Spleen (tissue), 11 donors: Measurements from ENCODE around the gene KRT15. TPM values are rescaled to one million over a fixed set of nuclear protein-coding genes. Genes with fewer than 3 reads are reported as not detected.

Experiments
- DNase-seq: peaks from one replicate; pipeline ENCODE4 v3.0.0-alpha.2; 2020
- H3K27ac ChIP-seq, 8 donors: fragments of 200-600 bp; sonication (generic) in 7 of 8; 1 replicate in 4 of 8; 2 replicates in 4 of 8; pipeline versions ENCODE4 v1.5.0 to v1.8.0; 2016 to 2021; ENCODE audit warnings: inconsistent platforms in 4 of 8, mild to moderate bottlenecking in 4 of 8, moderate library complexity in 1 of 8
- H3K27me3 ChIP-seq, 7 donors: fragments of 200-600 bp; sonication (generic) in 6 of 7; replicated peaks in 1 of 7; 1 replicate in 4 of 7; 2 replicates in 3 of 7; pipeline versions ENCODE4 v1.5.0 to v1.8.0; 2016 to 2021; ENCODE audit warnings: inconsistent platforms in 3 of 7, mild to moderate bottlenecking in 1 of 7
- H3K36me3 ChIP-seq, 6 donors: fragments of 200-600 bp; sonication (generic) in 5 of 6; 1 replicate in 4 of 6; 2 replicates in 2 of 6; pipeline versions ENCODE4 v1.5.0 to v1.8.0; 2016 to 2021; ENCODE audit warnings: inconsistent platforms in 2 of 6
- H3K4me1 ChIP-seq, 6 donors: fragments of 200-600 bp; sonication (generic) in 5 of 6; 1 replicate in 3 of 6; 2 replicates in 3 of 6; pipeline versions ENCODE4 v1.5.0 to v1.8.0; 2016 to 2021; ENCODE audit warnings: inconsistent platforms in 3 of 6
- H3K4me3 ChIP-seq, 8 donors: fragments of 200-600 bp; sonication (generic) in 7 of 8; 1 replicate in 4 of 8; 2 replicates in 4 of 8; pipeline versions ENCODE4 v1.5.0 to v1.8.0; 2016 to 2021; ENCODE audit warnings: inconsistent platforms in 4 of 8, mild to moderate bottlenecking in 4 of 8, moderate library complexity in 2 of 8
- H3K9me3 ChIP-seq, 8 donors: fragments of 200-600 bp; sonication (generic) in 7 of 8; 1 replicate in 4 of 8; 2 replicates in 4 of 8; pipeline versions ENCODE4 v1.5.0 to v1.8.0; 2016 to 2021; ENCODE audit warnings: inconsistent platforms in 4 of 8
- POLR2A ChIP-seq, 3 donors: fragments of 450-650 bp; IDR thresholded peaks; one replicate each; pipeline ENCODE4 v1.5.1; 2017; ENCODE audit warnings: antibody characterized with exemption in 3 of 3, mild to moderate bottlenecking in 1 of 3
- POLR2AphosphoS5 ChIP-seq, 3 donors: sonication (generic); formaldehyde crosslinking; IDR thresholded peaks; one replicate each; pipeline ENCODE4 v1.5.1; 2017; ENCODE audit warnings: antibody characterized with exemption in 3 of 3
- WGBS, 5 donors: extraction: QIAGEN DNeasy Blood & Tissue Kit in 3 of 5; methylation state at CpG; one replicate each; pipeline versions ENCODE4 v1.1.5 to v1.1.7; 2013 to 2018; 5-methylcytosine and 5-hydroxymethylcytosine counted together
- intact Hi-C: fragments of 100-400 bp; cut with DNase I; formaldehyde crosslinking; loops from one replicate; pipeline ENCODE4 v1.15.0; 2023; ENCODE audit warnings: low total_unique reads
- polyA plus RNA-seq, 3 donors: library from polyadenylated mRNA; stranded (reverse); fragments of 200-250 nt; gene quantifications; one replicate each; pipeline ENCODE4 v1.2.1, GENCODE V29; 2013
- total RNA-seq, 7 donors: library from RNA; depleted of rRNA in 3 of 7; stranded (reverse); fragments of >200 nt in 3 of 7; fragmentation: NEBNext Ultra II Directional in 4 of 7; extraction: Animal tissue kit (Norgen Biotek cat#: 25700) in 4 of 7; gene quantifications; one replicate each; pipeline versions ENCODE4 v1.1.0 to v1.2.1, GENCODE V29; 2016 to 2021
- TF ChIP-seq, protein P1 (sequence below), 11 experiments: fragments of 200-600 bp in 7 of 11; fragments of 450-650 bp in 4 of 11; sonication (generic) in 4 of 11; IDR thresholded peaks in 8 of 11; conservative IDR thresholded peaks in 3 of 11; 1 replicate in 7 of 11; 2 replicates in 4 of 11; pipeline versions ENCODE4 v1.4.0 to v1.8.0; 2016 to 2021; ENCODE audit warnings: antibody characterized with exemption in 11 of 11, inconsistent platforms in 4 of 11, mild to moderate bottlenecking in 1 of 11
- donor health status: healthy with polysubstance abuse.
- donor health status: DM: no; HTN: no; CAD: no; lungs with moderate emphysema.
- donor health status: DM: no; HTN: no; CAD: no.
- donor health status: Bipolar disorder and iron deficiency.
- donor health status: healthy.
- donor health status: DM: no; HTN: no; CAD: no.
- donor health status: DM: yes; HTN: yes; CAD: no.

The KRT15 gene
- total and polyA plus RNA-seq, 10 donors = 0.07 to 1.3 (median 0.11) TPM; not detected in 7

- no peak overlapping the region for H3K27ac ChIP-seq
- H3K36me3 ChIP-seq = no peaks in the 10 kb centered on the region
- H3K27me3 ChIP-seq = peaks cover 0 to 19% (median 0%) of the 10 kb centered on the region in 7 donors
- 77 to 90% (median 80%) methylated on average over 6 to 7 of the region's 7 CpGs for WGBS, 5 donors
- H3K4me1 ChIP-seq = peaks cover 0 to 20% (median 5%) of the 10 kb centered on the region in 6 donors
- DNase-seq = no peak
- no peak overlapping the region for H3K4me3 ChIP-seq
- H3K9me3 ChIP-seq = no peaks in the 10 kb centered on the region
- TF ChIP-seq POLR2AphosphoS5 (IDR thresholded peaks at IDR 0.05) (peak in 1 of 3 donors; percentile 37), POLR2A (IDR thresholded peaks at IDR 0.05) (no peak)
- TF ChIP-seq, protein P1, sequence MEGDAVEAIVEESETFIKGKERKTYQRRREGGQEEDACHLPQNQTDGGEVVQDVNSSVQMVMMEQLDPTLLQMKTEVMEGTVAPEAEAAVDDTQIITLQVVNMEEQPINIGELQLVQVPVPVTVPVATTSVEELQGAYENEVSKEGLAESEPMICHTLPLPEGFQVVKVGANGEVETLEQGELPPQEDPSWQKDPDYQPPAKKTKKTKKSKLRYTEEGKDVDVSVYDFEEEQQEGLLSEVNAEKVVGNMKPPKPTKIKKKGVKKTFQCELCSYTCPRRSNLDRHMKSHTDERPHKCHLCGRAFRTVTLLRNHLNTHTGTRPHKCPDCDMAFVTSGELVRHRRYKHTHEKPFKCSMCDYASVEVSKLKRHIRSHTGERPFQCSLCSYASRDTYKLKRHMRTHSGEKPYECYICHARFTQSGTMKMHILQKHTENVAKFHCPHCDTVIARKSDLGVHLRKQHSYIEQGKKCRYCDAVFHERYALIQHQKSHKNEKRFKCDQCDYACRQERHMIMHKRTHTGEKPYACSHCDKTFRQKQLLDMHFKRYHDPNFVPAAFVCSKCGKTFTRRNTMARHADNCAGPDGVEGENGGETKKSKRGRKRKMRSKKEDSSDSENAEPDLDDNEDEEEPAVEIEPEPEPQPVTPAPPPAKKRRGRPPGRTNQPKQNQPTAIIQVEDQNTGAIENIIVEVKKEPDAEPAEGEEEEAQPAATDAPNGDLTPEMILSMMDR (IDR thresholded peaks at IDR 0.05 in 8 of 11, conservative IDR thresholded peaks at IDR 0.05 in 3 of 11) = no peak
- intact Hi-C loops = no loop called here
Measured at GRCh38 chr17:41483991-41484826, 34.5 kb downstream of the KRT15 start.

DNA sequence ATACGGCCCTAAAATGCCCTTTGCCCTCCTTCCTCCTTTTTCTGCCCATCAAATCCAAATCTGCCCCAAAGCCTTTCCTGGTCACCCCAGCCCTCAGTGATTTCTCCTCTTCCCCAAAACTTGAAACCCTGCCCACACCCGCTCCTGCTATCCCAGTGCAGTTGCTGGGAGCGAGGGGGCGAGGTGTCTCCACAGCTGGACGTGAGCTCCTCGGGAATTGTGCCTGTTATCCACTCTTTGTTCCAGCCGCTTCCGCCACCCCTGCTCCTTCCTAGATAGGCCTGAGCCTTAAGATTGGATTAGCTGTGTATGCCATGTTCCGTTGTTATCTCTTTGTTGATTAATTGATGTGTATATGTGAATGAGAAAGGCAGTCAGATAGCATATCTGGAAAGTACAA, 35.2 kb downstream of the KRT15 start:
- TF ChIP-seq POLR2AphosphoS5 (IDR thresholded peaks at IDR 0.05) (no peak), POLR2A (IDR thresholded peaks at IDR 0.05) (no peak)
- TF ChIP-seq, protein P1 (IDR thresholded peaks at IDR 0.05 in 8 of 11, conservative IDR thresholded peaks at IDR 0.05 in 3 of 11) = no peak
- WGBS, 5 donors = 89 to 97% (median 92%) methylated on average over 9 of the region's 9 CpGs
- peaks cover 0 to 19% (median 0%) of the 10 kb centered on the region in 7 donors for H3K27me3 ChIP-seq
- H3K36me3 ChIP-seq = no peaks in the 10 kb centered on the region
- no peak for DNase-seq
- H3K4me3 ChIP-seq = no peak overlapping the region
- intact Hi-C loops = no loop called here
- peaks cover 0 to 20% (median 5%) of the 10 kb centered on the region in 6 donors for H3K4me1 ChIP-seq
- H3K27ac ChIP-seq = no peak overlapping the region
- H3K9me3 ChIP-seq = no peaks in the 10 kb centered on the region

GRCh38 chr17:41481036-41481435, 37.7 kb downstream of the KRT15 start, which contains the start of gene KRT35:
Gene KRT35, minus strand, starts transcription at chr17:41481151. Its CDS starts 54 bp downstream, at chr17:41481097.
- Histone ChIP-seq H3K27me3 (peaks cover 0 to under 1% (median 0%) of the 10 kb centered on the region in 7 donors), H3K4me3 (no peak within 1 kb of the TSS), H3K36me3 (no peaks in the 10 kb centered on the region), H3K4me1 (peaks cover 0 to 20% (median 6%) of the 10 kb centered on the region in 6 donors), H3K9me3 (no peaks in the 10 kb centered on the region), H3K27ac (peak within 1 kb of the TSS in 1 of 8 donors; percentile 46)
- no peak for TF ChIP-seq POLR2AphosphoS5 (IDR thresholded peaks at IDR 0.05)
- no peak for TF ChIP-seq POLR2A (IDR thresholded peaks at IDR 0.05)
- TF ChIP-seq, protein P1 (IDR thresholded peaks at IDR 0.05 in 8 of 11, conservative IDR thresholded peaks at IDR 0.05 in 3 of 11) = no peak
- no peak for DNase-seq
- 95 to 100% (median 96%) methylated on average over 2 of the region's 2 CpGs for WGBS, 5 donors
- intact Hi-C loops = no loop called here

GRCh38 chr17:41480581-41480980, 38.1 kb downstream of the KRT15 start:
- Histone ChIP-seq H3K4me3 (no peak overlapping the region), H3K9me3 (no peaks in the 10 kb centered on the region), H3K36me3 (no peaks in the 10 kb centered on the region), H3K27ac (no peak overlapping the region), H3K4me1 (peaks cover 0 to 20% (median 6%) of the 10 kb centered on the region in 6 donors), H3K27me3 (no peaks in the 10 kb centered on the region)
- no peak for DNase-seq
- TF ChIP-seq POLR2A (IDR thresholded peaks at IDR 0.05) (no peak), POLR2AphosphoS5 (IDR thresholded peaks at IDR 0.05) (no peak)
- TF ChIP-seq, protein P1 (IDR thresholded peaks at IDR 0.05 in 8 of 11, conservative IDR thresholded peaks at IDR 0.05 in 3 of 11) = no peak
- 93 to 98% (median 96%) methylated on average over 8 to 10 of the region's 10 CpGs for WGBS, 5 donors
- intact Hi-C loops = no loop called here
